ENCODE data around the gene BAG1. TPM values are rescaled to one million over a fixed set of nuclear protein-coding genes. Genes with fewer than 3 reads are reported as not detected.

Gene BAG1
- total and polyA plus RNA-seq, 12 donors = 71.9 to 159 (median 132) TPM

DNA sequence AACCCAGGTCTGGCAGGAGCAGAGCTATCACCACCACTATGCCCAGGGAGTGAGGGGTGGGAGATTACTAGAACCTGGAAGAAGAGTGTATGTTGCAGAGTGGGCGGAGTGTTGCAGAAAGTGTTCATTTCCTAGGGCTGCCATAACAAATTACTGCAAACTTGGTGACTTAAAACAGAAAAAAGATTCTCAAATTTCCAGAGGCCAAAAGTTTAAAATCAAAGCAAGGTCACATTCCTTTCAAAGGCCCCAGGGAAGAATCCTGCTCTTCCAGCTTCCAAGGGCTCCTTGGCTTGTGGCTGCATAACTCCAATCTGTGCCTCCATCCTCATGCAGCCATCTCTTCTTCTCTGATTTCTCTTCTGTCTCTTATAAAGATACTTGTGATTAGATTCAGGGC, 55.1 kb downstream of the BAG1 start:
- 95% methylated on average over 1 of the region's 1 CpG for WGBS, 2 donors
- Histone ChIP-seq H3K27ac (no peak overlapping the region), H3K4me3 (no peak overlapping the region), H3K4me1 (peaks cover 0 to 2% (median 0%) of the 10 kb centered on the region in 9 donors), H3K9me3 (no peaks in the 10 kb centered on the region), H3K36me3 (no peaks in the 10 kb centered on the region), H3K27me3 (no peaks in the 10 kb centered on the region)
- intact Hi-C loops (cut with DNase I) = no loop called here
- ATAC-seq (no peak), DNase-seq (no peak)
- TF ChIP-seq, protein P1, sequence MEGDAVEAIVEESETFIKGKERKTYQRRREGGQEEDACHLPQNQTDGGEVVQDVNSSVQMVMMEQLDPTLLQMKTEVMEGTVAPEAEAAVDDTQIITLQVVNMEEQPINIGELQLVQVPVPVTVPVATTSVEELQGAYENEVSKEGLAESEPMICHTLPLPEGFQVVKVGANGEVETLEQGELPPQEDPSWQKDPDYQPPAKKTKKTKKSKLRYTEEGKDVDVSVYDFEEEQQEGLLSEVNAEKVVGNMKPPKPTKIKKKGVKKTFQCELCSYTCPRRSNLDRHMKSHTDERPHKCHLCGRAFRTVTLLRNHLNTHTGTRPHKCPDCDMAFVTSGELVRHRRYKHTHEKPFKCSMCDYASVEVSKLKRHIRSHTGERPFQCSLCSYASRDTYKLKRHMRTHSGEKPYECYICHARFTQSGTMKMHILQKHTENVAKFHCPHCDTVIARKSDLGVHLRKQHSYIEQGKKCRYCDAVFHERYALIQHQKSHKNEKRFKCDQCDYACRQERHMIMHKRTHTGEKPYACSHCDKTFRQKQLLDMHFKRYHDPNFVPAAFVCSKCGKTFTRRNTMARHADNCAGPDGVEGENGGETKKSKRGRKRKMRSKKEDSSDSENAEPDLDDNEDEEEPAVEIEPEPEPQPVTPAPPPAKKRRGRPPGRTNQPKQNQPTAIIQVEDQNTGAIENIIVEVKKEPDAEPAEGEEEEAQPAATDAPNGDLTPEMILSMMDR (IDR thresholded peaks at IDR 0.05) = no peak

DNA sequence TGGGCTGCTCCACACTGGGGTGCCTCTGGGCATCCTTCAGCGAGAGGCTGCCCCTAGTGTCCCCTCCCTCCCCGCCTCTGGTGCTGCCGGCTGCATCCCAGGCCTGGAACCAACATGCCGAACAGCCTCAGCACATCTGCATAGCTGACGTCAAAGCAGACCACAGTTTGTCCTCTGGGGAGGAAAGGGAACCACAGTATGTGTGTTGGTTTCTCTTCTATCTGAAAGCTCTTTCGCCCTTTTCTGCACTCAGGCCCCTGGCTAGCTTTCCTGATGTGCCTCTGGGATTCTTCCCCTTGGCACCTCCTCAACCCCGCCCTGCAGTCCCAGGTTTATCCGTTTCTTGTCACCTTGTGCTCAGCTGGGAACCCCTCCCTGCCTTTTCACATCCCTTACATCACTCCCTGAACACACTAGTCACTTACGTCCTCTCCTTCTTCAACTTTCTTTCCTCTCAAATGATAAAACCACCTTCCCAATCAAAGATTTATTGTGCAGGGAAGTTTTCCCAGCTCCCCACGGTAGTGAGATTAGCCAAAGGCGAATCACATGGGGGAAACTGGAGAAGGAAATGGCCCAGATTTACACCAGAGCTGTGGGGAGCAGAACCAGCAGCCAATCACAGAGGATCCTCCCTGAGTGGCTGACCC, 61.8 kb downstream of the BAG1 start:
- Histone ChIP-seq H3K9me3 (no peaks in the 10 kb centered on the region), H3K27me3 (no peaks in the 10 kb centered on the region), H3K27ac (peak overlapping the region in 8 of 10 donors; percentile 5 to 71 (median 51)), H3K4me1 (peaks cover 3 to 27% (median 17%) of the 10 kb centered on the region in 9 donors), H3K36me3 (no peaks in the 10 kb centered on the region), H3K4me3 (no peak overlapping the region)
- DNase-seq (peak; percentile 60 to 78), ATAC-seq (peak; percentile 65 to 89 (median 76))
- 44 to 52% methylated on average over 11 of the region's 11 CpGs for WGBS, 2 donors
- TF ChIP-seq, protein P1 (IDR thresholded peaks at IDR 0.05) = peak in 1 of 9 donors; percentile 19
- intact Hi-C loops (cut with DNase I) = no loop called here

Other genes with a start within 250 kb of the BAG1 start
- gene DNAJA1, start 239.4 kb downstream of the BAG1 start, total RNA-seq = 10 to 100 TPM; 46.7 to 90.4 (median 54.7) TPM
- gene DNAJA1, start 239.4 kb downstream of the BAG1 start, polyA plus RNA-seq = 10 to 100 TPM; 27.3 to 80.6 TPM
- 10 to 100 TPM; 14.9 to 18.5 (median 17.3) TPM for gene SMU1, start 188.0 kb downstream of the BAG1 start, total RNA-seq
- gene SMU1, start 188.0 kb downstream of the BAG1 start, polyA plus RNA-seq = 1 to 10 TPM; 5.8 to 8.5 TPM
- gene B4GALT1, start 97.4 kb downstream of the BAG1 start, total RNA-seq = 100 to 1,000 TPM in 1 of 10 donors, 10 to 100 TPM in 9; 30.0 to 117 (median 43.1) TPM
- gene B4GALT1, start 97.4 kb downstream of the BAG1 start, polyA plus RNA-seq = 10 to 100 TPM; 14.8 to 29.0 TPM
- not detected for gene SPINK4, start 24.5 kb downstream of the BAG1 start, total RNA-seq
- not detected for gene SPINK4, start 24.5 kb downstream of the BAG1 start, polyA plus RNA-seq
- 10 to 100 TPM; 41.4 to 57.2 (median 53.5) TPM for gene CHMP5, start 341 bp upstream of the BAG1 start, total RNA-seq
- 10 to 100 TPM; 24.1 to 55.6 TPM for gene CHMP5, start 341 bp upstream of the BAG1 start, polyA plus RNA-seq
- gene NFX1, start 25.8 kb upstream of the BAG1 start, total RNA-seq = 10 to 100 TPM; 27.9 to 44.1 (median 34.5) TPM
- 10 to 100 TPM; 14.5 to 15.1 TPM for gene NFX1, start 25.8 kb upstream of the BAG1 start, polyA plus RNA-seq
- 100 to 1,000 TPM in 9 of 10 donors, 10 to 100 TPM in 1; 80.2 to 250 (median 133) TPM for gene AQP7, start 137.9 kb upstream of the BAG1 start, total RNA-seq
- 100 to 1,000 TPM in 1 of 2 donors, 10 to 100 TPM in 1; 28.2 to 255 TPM for gene AQP7, start 137.9 kb upstream of the BAG1 start, polyA plus RNA-seq
- 10 to 100 TPM in 5 of 10 donors, 1 to 10 TPM in 5; 1.9 to 37.2 (median 10.1) TPM for gene AQP3, start 182.9 kb upstream of the BAG1 start, total RNA-seq
- 10 to 100 TPM in 1 of 2 donors, 1 to 10 TPM in 1; 9.2 to 14.4 TPM for gene AQP3, start 182.9 kb upstream of the BAG1 start, polyA plus RNA-seq
- gene NOL6, start 209.2 kb upstream of the BAG1 start, total RNA-seq = 10 to 100 TPM; 13.0 to 23.2 (median 14.1) TPM
- 10 to 100 TPM; 20.9 to 21.6 TPM for gene NOL6, start 209.2 kb upstream of the BAG1 start, polyA plus RNA-seq

All from heart right ventricle (tissue), 16 donors.